Activated T-cell treated with anti-CD3 and anti-CD28 coated beads, Interleukin-2, amount 50 U/mL, for 48 hours (primary cell): Measurements from ENCODE around the gene RPAP3.
A peak's percentile ranks its signal among the peaks of the same experiment; 100 is the strongest.

Experiments used
- DNase-seq, 2 experiments: peaks; one replicate each; pipeline ENCODE4 v3.0.0-alpha.2; 2020

Gene RPAP3

DNA sequence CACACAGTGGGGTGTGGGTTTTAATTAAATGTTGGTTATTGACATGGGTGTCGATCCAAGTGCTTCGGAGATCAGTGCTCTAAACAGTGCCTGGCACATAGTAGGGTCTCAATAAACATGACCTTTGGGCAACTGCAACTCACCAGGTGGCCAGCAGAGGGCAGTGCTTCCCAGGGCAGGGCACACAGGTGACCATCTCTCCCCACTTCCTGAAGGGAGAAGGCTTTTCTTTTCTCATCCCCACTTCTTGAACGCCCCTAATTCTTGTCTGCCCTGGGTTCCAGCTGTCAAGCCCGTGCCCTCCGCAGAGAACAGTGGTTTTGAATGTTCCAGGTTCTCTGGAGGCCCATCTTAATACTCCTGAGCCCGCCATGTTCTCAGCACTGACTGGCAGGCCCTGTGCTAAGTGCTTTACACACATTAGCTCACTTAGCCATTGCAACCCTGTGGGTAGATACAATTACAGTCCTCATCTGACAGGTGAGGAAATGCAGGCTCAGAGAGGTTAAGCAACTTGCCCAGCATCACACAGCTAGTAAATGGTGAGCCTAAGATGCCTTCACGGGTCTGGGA is 36.5 kb upstream of the RPAP3 start:
- DNase-seq = peak; percentile 88 to 89

GRCh38 chr12:47741340-47741703 is 35.5 kb upstream of the RPAP3 start:
- DNase-seq = peak; percentile 66 to 69

- no peak for DNase-seq
Observed at GRCh38 chr12:47740606-47741339, 34.9 kb upstream of the RPAP3 start.

GRCh38 chr12:47739979-47740378 is 34.1 kb upstream of the RPAP3 start:
- no peak for DNase-seq

DNA sequence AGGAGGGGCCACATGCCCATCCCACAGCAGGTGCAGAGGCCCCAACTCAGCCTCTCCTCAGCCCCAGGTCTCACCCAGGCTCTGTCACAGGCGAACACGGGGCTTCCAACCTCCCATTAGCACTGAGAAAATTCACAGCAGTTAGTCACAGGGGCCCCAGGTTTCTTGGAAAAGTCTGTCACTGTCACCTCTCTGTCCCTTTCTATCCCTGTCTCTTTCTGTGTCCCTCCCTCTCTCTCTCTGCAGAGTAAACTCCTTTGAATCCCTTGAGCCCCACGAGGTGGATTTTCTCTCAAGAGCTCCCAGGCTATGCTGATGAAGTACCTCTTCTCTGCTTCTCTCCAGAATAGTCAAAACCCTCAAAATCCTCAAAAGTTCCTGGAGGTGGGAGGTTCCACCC is 33.5 kb upstream of the RPAP3 start:
- no peak for DNase-seq

DNA sequence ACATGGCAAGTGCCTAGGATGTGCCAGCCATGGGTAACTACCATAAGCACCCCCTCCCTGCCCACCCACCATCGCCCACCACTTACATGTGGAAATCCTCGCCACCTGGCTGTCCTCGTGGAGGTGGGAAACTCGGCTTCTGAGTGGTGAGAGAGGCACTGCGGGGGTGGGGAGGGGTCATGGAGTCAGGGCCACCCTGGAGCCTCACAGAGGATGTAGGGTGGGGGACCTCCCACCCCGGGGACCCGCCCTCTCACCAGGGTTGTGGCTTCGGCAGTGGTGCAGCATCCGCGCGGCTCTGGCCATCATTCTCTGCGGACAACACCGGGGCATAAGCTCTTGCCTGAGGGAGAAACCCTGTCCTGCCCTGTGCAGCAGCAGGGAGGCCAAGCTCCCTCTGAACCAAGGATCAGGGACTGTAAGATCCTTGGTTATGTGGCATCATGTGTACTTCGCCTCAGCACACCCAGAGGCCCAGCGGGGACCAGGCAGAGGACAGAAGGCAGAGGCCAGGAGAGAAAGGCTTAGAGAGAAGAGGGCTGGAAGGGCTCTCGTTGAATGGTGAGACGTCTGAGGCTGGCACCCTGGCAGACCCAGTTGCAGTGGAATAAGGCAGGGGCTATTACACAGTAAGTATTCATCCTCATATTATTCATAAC is 32.2 kb upstream of the RPAP3 start:
- DNase-seq = no peak

- DNase-seq = no peak
Observed at GRCh38 chr12:47736877-47737676, 31.2 kb upstream of the RPAP3 start.

GRCh38 chr12:47736216-47736615 is 30.4 kb upstream of the RPAP3 start:
- DNase-seq = no peak

DNA sequence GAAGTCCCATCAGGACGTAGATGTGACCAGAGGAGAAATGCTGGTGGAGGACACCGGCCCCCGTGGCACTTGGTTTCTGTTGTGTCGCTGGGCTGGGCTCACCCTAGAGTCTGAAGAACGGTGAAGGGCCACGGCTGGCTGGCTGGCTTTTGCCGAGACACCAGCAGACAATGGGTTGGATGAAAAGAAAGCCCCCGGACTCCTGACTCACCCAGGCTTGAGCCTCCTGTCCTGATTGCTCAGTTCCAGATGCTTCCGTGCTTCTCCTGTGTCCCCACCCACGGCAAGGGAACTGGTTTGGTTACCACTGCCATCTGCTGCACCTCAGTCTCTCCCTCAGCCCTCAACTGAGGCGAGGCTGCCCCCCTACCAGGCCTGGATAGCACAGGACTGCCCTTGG is 29.8 kb upstream of the RPAP3 start:
- no peak for DNase-seq

DNA sequence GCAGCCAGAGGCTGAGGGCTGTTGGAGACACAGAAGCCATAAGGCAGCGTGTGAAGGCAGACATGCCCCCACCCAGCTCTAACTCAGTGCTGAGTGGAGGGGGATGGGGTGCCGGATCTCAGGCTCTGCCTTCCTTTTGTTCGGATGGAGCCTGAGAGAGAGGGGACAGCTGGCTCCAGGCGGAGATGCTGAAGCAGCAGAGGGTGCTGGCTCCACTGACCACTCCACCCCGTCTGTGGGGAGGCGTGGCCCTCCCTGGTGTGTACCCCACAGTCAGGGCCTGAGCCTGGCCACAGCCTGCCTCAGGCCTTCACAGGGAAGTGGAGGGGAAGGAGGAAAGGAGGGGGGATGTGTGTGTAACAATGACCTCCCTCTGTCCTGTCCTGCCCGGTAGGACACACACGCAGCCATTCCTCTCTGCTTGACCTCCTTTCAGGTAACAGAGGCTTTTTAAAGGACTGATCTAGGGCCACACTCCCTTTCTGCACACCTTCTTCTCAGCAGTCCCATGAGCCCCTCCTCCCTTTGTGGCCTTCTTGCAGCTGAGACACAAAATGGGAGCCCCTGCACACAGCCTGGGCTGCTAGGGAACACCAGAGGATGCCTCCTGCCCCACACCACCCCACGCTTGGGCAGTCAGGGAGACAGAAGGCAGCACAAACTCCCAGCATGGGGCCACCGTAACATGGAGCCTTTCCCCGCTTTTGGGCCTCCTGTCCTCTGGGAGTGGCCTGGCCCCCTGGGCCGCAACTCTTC is 29.1 kb upstream of the RPAP3 start:
- no peak for DNase-seq

- no peak for DNase-seq
Observed at GRCh38 chr12:47733142-47733541, 27.3 kb upstream of the RPAP3 start.

DNA sequence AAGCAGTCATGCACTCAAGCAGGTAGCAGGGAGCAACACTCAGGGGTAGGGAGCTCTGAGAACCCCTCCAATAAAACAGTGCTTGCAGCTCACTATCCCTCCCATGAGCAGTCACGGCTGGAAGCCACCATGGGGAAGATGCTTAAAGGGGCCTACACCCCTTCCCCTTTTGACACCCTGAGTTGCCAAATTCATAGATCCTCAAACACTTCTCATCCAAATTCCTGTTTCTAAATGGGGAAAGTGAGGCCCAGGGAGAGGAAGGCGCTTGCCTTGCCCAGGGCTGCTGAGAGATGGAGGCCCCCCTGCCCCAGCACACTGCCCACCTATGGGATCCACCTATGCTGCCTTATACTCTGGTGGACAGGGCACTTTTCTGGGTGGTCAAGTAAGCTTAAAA is 26.7 kb upstream of the RPAP3 start:
- no peak for DNase-seq

DNA sequence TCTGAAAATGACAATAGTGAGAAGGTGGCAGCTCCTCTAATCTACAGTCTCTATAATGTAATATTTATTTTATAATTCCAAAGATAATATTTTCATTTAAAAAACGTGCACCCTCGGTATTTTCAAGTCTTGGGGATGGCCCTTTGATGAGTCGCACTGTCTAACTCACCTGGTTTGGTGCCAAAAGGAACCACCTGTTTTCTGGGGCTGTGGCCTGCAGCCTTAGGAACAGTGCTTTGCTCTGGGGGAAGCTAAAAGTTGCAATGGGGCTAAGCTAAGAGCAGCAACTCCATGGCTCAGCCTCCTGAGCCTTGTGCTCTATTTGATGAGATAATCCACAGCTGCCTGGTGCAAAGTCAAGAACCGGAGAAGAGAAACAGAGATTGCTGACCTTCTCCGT is 25.9 kb upstream of the RPAP3 start:
- no peak for DNase-seq

DNA sequence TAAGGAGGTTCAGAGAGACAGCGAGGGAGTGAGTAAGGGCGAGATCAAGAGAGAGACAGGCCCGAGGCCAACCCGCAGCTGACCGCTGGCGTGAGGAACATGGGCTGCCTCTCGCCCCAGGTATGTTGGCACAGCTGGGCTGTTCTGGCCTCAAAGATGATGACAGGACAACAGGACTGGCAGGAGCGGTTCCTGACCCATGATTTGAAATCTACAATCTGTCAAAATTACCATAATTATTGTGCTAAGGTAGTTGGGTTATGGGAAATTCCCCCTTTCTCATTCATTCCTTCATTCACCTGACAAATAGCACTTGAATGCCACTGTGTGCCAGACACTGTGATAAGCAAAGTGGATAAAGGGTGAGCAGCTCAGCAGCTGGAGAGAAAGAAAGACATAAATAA is 24.5 kb upstream of the RPAP3 start:
- DNase-seq = no peak

GRCh38 chr12:47729233-47729632 is 23.4 kb upstream of the RPAP3 start:
- no peak for DNase-seq

DNA sequence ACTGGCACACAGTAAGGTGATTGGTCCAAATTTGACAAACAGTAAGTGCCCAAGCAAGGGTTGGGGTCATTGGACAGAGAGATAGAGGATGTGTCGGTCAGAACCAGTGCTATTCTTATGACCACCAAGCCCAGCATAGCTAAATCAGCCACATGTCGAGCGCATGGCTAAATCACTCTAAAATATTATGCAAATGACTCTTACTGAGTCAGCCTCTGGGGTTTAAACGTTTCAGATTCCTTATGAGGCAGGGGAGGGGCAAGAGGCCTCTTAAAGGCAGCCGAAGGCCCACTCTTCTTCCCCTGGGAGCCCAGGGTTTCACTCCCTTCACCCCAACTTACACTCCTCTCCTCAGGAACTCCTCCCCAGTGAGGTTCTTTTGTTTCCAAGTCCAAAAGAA is 20.1 kb upstream of the RPAP3 start:
- DNase-seq = no peak

- DNase-seq = no peak
Observed at GRCh38 chr12:47725091-47725772, 19.4 kb upstream of the RPAP3 start, which contains the start of gene ENDOU. ENDOU (minus strand) TSS chr12:47725490; CDS start chr12:47725413, 77 bp downstream.

DNA sequence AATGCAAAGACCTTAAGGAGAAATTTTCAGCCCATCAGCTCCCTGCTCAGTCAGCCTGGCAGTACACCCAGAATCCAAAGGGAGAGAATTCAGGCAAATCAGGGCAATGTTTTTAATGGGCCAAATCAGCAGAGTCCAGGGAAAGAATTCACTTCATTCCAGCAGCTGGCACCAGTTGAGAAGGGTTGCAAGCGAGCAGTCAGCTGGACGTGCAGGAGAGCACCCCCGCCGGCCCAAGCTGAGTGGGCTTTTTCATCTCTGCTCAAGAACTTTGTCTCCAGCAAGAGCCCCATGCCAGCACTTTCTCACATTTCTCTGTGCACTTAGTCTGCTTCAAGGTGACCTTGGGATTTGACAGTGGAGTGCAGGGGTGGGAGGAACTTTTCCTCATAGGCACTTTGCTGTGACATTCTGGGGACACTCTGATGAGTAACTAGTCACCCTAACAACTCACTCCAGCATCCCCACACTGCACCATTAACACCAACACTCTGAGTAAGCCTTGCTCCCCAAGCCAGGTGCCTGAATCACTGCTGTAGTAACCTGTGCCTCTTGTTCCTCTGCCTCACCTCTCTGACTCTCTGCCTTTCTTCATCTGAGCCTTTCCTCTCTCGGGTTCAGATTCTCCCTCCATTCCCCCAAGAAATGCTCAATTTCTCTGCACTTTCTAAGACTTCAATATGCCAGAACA is 17.3 kb upstream of the RPAP3 start:
- DNase-seq = no peak

- no peak for DNase-seq
Observed at GRCh38 chr12:47722136-47722834, 16.5 kb upstream of the RPAP3 start.

GRCh38 chr12:47721431-47721973 is 15.7 kb upstream of the RPAP3 start:
- peak in 1 of 2 experiments; percentile 17 for DNase-seq
